GM21447 (cell line): ENCODE results near the gene ZNF486.
"Not testable (repeated sequence)": the region's sequence is repeated elsewhere in the genome, so short reads cannot be mapped to it uniquely, and the experiment has no call there.

Source experiments
- ATAC-seq: cut with Tn5 transposase; IDR thresholded peaks from one replicate; pipeline ENCODE4 v1.9.1; 2021; ENCODE audit not compliant: unreplicated experiment

The ZNF486 gene

GRCh38 chr19:20167020-20167644, at the start of gene ZNF486:
Gene ZNF486 (plus strand): TSS chr19:20167214. CDS start chr19:20167331, 117 bp downstream.
- peak; percentile 74 for ATAC-seq

- ATAC-seq, result not testable (repeated sequence)
Observed at GRCh38 chr19:20118064-20118839, 48.8 kb upstream of the ZNF486 start.

- ATAC-seq, result no peak
Observed at GRCh38 chr19:20124879-20125278, 42.1 kb upstream of the ZNF486 start.

- not testable (repeated sequence) for ATAC-seq
Observed at GRCh38 chr19:20132933-20133332, 34.1 kb upstream of the ZNF486 start.

- not testable (repeated sequence) for ATAC-seq
Observed at GRCh38 chr19:20137714-20138113, 29.3 kb upstream of the ZNF486 start.

- no peak for ATAC-seq
Observed at GRCh38 chr19:20151617-20152145, 15.3 kb upstream of the ZNF486 start.

GRCh38 chr19:20152506-20152905, 14.5 kb upstream of the ZNF486 start:
- ATAC-seq, result not testable (repeated sequence)

GRCh38 chr19:20153281-20153680, 13.7 kb upstream of the ZNF486 start:
- ATAC-seq, result no peak

- no peak for ATAC-seq
Observed at GRCh38 chr19:20154636-20155035, 12.4 kb upstream of the ZNF486 start.

- no peak for ATAC-seq
Observed at GRCh38 chr19:20162821-20163220, 4.2 kb upstream of the ZNF486 start.

GRCh38 chr19:20164456-20164855, 2.6 kb upstream of the ZNF486 start:
- ATAC-seq, result no peak

GRCh38 chr19:20165971-20166592, 932 bp upstream of the ZNF486 start:
- no peak for ATAC-seq

- ATAC-seq, result no peak
Observed at GRCh38 chr19:20167651-20168122, 673 bp downstream of the ZNF486 start.

- no peak for ATAC-seq
Observed at GRCh38 chr19:20171285-20171684, 4.3 kb downstream of the ZNF486 start.

GRCh38 chr19:20175848-20176247, 8.8 kb downstream of the ZNF486 start:
- ATAC-seq, result not testable (repeated sequence)

GRCh38 chr19:20179956-20180355, 12.9 kb downstream of the ZNF486 start:
- ATAC-seq, result not testable (repeated sequence)

- no peak for ATAC-seq
Observed at GRCh38 chr19:20182222-20182785, 15.3 kb downstream of the ZNF486 start.

GRCh38 chr19:20186174-20186573, 19.2 kb downstream of the ZNF486 start:
- ATAC-seq, result no peak

- ATAC-seq, result no peak
Observed at GRCh38 chr19:20197747-20198146, 30.7 kb downstream of the ZNF486 start.

- ATAC-seq, result no peak
Observed at GRCh38 chr19:20209051-20209450, 42.0 kb downstream of the ZNF486 start.

- ATAC-seq, result not testable (repeated sequence)
Observed at GRCh38 chr19:20214366-20214765, 47.4 kb downstream of the ZNF486 start.
